HG02678 (cell line): ENCODE data around the gene CD79B.

Experiments used
- ATAC-seq: cut with Tn5 transposase; IDR thresholded peaks from one replicate; pipeline ENCODE4 v1.9.1; 2021; ENCODE audit warnings: mild to moderate bottlenecking, moderate library complexity; ENCODE audit not compliant: unreplicated experiment

Gene CD79B

GRCh38 chr17:63931981-63932561 lies at the start of gene CD79B:
Gene CD79B, minus strand, starts transcription at chr17:63932331. Its CDS starts 70 bp downstream, at chr17:63932261.
- ATAC-seq, result peak; percentile 83

GRCh38 chr17:63978272-63979200 lies 46.4 kb upstream of the CD79B start:
- ATAC-seq, result no peak

DNA sequence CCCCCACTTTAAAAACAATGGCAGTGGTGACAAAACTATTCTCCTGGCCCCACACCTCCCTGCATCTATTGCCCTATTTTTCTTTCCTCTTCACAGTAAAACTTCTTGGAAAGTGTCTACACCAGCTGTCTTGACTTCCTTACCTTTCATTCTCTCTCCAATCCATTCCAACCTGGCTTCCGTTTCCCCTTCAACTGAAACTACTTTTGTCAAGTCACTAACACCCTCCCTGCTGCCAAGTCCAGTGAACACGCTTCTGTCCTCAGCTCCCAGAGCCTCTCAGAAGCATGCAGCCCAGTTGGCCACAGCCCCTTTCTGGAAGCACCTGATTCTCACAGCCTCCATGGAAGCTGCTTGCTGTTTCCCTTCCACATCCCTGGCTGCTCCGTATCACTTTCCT lies 44.6 kb upstream of the CD79B start:
- no peak for ATAC-seq

DNA sequence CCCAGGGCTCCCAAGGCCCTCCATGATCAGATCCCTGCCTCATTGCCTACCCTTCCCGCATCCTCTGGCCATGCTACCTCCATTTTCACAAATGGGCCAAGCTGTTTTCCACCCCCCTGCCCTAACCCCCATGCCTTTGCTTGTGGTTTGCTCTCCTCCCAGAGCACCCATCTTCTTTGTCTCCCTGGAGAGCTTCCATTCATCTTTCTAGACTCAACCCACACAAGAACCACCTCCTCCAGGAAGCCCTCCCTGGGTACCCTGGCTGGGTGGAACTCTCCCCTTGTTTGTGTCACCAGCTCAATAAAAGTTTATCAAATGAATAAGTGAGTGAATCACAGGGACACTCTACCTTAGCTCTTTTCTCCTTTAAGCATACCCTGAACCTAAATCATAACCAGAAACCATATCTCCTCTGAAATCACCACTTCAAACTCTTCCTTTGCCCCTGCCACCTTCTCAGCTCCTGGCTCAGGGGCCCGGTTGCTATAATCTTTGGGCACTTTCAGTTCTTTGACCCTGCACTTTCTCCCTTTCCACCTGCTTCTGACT lies 43.5 kb upstream of the CD79B start:
- no peak for ATAC-seq

DNA sequence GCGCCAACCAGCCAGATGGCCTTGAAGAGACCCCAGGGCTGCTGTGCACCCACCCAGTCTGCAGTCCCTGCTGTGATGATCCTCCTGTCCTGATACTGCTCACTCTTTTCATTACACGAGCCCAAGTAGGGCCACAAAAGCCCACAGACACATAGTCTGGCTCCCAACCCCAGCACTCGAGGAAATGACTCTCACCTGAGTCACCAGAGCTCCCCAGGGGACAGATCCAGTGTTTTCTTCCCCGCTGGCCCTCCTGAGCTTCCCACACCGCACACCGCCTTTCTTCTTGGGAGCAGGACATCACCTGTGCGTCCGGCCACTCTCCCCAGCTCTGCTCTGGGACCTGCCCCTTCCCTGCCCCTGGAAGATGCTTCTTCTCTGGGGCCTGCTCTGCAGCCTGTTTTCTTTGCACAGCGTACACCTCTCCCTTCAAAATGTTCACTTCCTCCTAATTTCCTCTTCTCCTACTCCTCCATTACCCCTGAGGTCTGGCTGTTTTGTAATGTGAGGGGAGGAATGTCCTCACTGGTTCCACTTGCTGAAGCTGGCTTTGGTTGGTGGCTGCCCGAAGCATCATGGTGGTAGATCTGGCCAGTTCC lies 42.6 kb upstream of the CD79B start:
- no peak for ATAC-seq

DNA sequence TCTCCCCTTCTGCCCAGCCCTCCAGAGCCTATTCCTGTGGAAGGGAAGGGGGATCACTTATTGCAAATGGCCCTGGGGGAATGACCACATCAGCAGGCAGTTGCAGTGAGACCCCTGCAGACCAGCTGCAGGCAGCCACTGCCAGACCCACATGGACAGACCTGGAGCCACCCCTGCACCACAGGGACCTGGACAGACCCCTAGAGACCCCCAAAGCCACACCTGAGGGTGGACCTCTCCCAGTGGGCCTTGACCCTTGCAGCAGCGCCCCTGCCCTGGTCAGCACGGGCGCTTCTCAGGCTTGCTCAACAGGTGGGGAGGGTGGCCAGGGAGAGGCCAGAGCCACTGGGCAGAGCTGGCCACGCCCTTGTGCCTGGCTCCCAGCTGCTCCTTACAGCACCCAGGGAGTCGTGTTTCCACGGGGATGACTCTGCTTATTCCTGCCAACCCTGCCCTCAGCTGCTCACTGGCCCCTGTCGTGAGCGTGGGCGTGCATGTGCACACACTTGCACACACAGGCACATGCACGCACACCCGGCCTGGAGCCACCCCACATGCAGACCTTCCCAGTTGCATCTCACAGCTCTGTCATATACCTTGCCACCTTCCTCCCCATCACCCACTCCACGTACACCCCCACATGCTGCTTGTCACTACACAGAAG lies 41.9 kb upstream of the CD79B start:
- ATAC-seq, result no peak

DNA sequence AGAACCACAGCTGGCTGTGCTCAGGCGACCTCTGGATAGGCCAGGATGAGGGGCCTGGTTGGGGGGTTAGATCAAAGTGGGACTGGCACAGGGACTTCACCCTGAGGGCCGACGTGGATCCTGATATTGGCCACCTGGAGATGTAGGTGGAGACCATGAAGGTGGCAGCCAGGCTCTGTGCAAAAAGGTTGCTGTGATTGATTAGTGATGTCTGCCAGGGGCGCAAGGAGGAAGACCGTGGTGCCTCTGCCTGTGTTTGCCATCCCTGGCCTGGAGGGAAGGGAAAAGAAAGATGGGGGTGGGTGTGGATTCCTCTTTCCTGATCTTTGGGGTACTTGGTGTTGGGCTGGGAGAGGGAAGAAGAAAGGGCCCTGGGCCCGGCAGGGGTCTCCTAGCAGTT lies 41.1 kb upstream of the CD79B start:
- ATAC-seq, result no peak

- ATAC-seq, result no peak
Observed at GRCh38 chr17:63972796-63973195, 40.7 kb upstream of the CD79B start, which contains the start of gene SCN4A. Gene SCN4A, minus strand, starts transcription at chr17:63972918. Its CDS starts 77 bp downstream, at chr17:63972841.

GRCh38 chr17:63969278-63969677 lies 37.1 kb upstream of the CD79B start:
- ATAC-seq, result no peak

- ATAC-seq, result no peak
Observed at GRCh38 chr17:63967953-63968352, 35.8 kb upstream of the CD79B start.

GRCh38 chr17:63966646-63967264 lies 34.6 kb upstream of the CD79B start:
- ATAC-seq, result peak; percentile 53

GRCh38 chr17:63963123-63963522 lies 31.0 kb upstream of the CD79B start:
- no peak for ATAC-seq

GRCh38 chr17:63962298-63962744 lies 30.2 kb upstream of the CD79B start:
- no peak for ATAC-seq

DNA sequence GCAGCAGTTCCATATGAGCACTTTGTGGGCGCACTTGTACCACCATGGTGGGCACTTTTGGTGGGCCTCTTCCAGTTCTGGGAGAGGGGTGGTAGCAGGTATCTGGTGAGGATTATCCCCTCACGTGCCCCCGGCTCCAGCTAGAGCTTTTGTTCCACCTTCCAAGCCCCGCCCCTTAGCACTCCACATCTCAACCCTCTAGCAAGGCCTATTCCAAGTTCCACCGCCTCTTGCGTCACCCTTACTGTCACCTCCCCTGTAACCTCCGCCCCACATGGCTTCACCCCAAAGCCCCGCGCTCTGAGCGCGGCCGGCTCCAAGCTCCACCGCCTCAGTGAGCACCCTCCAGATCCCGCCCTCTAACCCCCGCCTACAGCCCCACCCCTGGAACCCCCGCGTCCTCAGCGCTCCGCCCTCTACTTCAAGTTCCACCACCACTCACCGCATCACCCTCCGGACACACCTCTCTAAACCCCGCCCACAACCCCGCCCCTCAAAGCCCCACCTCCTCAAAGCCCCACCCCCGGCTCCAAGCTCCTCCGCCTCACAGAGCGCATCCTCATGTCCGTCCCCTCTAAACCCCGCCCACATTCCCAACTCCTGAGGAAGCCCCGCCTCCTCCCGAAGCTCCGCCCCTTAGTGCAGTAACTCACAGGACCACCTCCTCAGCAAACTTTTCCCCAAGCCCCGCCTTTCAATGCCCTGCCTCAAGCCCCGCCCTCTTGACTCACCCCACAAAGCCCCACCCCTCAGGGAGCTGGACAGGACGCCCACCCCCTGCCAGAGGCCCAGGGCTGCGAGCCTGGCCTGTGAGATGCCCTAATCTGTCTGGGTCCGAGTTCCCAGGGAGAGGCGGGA lies 29.5 kb upstream of the CD79B start:
- ATAC-seq, result no peak

GRCh38 chr17:63960430-63960829 lies 28.3 kb upstream of the CD79B start:
- ATAC-seq, result no peak

DNA sequence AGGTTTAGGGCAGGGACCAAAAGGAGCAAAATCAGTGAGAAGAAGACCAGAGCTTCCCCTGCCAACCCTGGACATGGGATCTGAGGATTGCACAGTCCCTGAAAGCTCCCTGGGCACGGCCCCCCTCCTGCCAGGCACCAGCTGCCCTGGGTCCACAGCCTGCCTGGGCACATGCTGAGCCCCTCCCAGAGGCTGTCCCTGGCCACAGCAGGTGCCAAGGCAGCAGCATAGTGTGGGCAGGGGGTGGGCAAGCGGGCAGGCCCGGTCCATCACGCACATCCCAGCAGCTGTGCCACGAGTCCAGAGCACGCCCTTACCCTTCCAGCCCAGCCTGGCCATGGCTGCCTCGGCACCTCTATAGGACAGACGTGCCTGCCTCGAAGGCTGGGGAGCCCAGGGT lies 27.9 kb upstream of the CD79B start:
- ATAC-seq, result no peak

DNA sequence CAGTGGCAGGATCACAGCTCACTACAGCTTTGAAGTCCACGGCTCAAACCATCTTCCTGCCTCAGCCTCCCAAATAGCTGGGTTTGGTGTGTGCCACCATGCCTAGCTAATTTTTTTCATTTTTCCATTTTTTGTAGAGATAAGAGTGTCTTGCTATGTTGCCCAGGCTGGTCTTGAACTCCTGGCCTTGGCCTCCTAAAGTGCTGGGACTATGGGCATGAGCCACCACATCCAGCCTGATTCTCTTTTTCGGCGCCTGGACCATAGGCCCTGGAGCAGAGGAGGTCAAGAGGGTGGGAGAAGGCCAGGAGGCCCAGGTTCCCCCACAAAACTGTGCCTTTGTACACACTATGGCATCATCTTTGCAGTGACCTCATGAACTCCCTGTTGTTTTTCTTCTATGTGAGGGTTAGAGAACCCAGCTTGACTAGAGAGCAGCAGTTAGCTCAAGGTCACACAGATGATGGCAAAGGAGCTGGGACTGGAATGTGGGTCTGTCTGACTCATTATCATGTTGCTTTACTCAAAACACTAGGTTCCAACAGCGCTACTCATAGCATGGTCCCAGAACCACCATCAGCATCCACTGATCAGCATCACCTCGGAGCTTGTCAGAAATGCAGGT lies 24.3 kb upstream of the CD79B start:
- ATAC-seq, result no peak

- ATAC-seq, result no peak
Observed at GRCh38 chr17:63955791-63956190, 23.7 kb upstream of the CD79B start.

DNA sequence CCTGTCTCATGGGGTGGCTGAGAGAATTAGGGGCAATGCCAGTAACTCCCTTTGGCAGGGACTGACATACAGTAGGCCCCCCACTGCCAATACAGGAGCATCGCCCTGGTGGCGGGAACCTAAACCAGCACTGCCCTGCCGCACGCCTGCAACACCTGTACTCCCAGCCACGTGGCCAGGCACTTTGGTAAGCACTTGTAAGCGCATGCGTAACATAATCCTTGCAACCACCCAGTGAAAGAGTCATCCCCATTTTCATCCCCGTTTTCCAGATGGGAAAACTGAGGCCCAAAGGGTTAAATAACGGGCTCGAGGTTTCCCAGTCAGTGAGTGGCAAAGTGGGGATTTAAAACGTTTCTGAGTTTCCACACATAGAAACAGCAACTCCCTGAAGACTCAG lies 23.1 kb upstream of the CD79B start:
- no peak for ATAC-seq
